Measurements from ENCODE around the gene TMEM114.

TMEM114 gene

DNA sequence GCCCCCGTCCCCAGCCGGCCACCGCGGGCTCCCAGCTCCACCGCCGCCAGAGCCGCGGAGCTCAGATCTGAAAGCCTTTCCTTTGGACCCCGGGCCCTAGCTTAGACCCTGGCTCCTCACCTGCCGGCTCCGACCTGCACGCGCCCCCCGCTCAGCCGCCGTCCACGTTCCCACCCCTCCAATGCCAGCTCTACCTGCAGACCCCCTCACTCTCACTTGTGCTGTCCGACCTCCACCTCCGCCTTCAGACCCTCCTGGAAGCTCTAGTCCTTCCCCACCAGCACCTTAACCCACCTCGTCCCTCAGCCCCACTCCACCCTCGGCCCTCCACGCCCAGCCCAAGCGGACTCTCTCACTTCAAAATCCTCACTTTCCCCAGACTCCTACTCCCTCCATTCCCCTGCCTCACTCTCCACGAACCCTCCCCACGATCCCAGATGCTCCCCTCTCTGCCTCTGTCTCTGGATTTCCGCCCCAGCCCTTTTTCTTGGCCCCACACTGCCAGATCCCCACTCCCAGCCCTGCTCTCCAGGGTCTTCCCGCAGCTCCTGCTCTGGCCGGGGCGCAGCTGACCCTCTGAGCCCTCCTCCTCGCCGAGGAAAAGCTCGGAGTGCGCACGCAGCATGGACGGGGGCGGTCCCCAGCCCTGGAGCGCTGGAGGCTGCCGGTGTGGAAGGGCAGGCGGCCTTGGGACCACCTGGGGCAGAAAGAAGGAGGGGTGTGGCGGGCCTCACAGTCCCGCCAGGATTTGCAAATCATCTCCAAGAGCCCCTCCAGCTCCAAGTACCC lies at the start of gene TMEM114:
Gene TMEM114, minus strand, starts transcription at position 612 of the 789 bp plus-strand sequence. CDS start 673 bp downstream, outside the sequence.
- TF ChIP-seq, protein P1, sequence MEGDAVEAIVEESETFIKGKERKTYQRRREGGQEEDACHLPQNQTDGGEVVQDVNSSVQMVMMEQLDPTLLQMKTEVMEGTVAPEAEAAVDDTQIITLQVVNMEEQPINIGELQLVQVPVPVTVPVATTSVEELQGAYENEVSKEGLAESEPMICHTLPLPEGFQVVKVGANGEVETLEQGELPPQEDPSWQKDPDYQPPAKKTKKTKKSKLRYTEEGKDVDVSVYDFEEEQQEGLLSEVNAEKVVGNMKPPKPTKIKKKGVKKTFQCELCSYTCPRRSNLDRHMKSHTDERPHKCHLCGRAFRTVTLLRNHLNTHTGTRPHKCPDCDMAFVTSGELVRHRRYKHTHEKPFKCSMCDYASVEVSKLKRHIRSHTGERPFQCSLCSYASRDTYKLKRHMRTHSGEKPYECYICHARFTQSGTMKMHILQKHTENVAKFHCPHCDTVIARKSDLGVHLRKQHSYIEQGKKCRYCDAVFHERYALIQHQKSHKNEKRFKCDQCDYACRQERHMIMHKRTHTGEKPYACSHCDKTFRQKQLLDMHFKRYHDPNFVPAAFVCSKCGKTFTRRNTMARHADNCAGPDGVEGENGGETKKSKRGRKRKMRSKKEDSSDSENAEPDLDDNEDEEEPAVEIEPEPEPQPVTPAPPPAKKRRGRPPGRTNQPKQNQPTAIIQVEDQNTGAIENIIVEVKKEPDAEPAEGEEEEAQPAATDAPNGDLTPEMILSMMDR (IDR thresholded peaks at IDR 0.05; ENCODE audit: control insufficient read depth, insufficient read depth, low read depth, low read length, missing control alignments), result no peak
- DNase-seq (ENCODE audit: low read depth), result no peak
- H3K4me3 ChIP-seq (ENCODE audit: control insufficient read depth, low read depth, low read length), result no peak within 1 kb of the TSS

DNA sequence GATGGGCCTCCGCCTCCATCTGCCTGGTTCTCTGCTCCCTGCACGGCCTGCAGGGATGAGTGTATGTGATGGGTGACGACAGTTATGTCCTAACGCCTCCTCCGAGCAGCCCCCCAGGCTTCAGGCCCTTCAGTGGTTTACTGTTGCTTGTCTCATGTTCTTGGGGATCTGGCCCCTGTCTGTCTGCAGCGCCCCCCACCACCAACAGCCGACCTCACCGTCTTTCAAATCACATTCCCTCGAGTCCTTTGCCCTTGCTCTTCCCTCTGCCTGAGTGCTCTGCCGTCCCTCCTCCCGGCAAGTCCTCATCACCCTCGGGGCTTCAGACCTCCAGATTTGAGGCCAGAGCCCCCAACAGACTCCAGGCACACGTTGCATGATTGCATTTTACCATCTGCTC lies 49.4 kb upstream of the TMEM114 start:
- DNase-seq (ENCODE audit: low read depth), result no peak
- H3K4me3 ChIP-seq (ENCODE audit: control insufficient read depth, low read depth, low read length), result no peak overlapping the region
- TF ChIP-seq, protein P1 (IDR thresholded peaks at IDR 0.05; ENCODE audit: control insufficient read depth, insufficient read depth, low read depth, low read length, missing control alignments), result no peak

DNA sequence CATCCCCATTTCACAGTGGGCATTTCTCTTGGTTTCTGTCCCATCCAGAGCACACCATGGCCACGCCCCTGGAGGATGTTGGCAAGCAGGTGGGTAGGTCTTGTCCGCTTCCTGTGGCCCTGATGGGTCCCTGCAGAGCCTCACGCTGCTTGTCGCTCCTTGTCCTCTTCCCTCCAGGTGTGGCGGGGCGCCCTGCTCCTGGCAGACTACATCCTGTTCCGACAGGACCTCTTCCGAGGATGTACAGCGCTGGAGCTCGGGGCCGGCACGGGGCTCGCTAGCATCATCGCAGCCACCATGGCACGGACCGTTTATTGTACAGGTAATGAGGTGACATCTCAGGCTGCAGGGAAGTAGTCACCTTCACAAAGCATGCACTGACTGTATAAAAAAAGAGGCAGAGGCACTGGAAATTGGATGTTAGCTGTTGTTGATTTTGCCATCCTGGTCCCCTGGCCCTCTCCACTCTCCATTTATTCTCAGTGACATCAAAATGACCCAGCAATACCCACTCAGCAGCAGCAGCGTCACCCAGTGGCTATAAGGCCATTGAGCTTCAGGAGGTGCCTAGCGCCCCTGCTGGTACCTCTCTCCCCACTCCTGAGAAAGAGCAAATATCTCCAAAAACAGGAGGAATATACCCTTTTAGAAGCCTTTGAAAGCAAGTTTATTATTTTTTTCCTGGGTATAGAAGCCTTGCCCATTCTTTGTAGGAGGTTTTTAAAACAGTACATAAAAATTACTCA lies 44.9 kb upstream of the TMEM114 start:
- no peak overlapping the region for H3K4me3 ChIP-seq (ENCODE audit: control insufficient read depth, low read depth, low read length)
- DNase-seq (ENCODE audit: low read depth), result no peak
- TF ChIP-seq, protein P1 (IDR thresholded peaks at IDR 0.05; ENCODE audit: control insufficient read depth, insufficient read depth, low read depth, low read length, missing control alignments), result peak; percentile 65

DNA sequence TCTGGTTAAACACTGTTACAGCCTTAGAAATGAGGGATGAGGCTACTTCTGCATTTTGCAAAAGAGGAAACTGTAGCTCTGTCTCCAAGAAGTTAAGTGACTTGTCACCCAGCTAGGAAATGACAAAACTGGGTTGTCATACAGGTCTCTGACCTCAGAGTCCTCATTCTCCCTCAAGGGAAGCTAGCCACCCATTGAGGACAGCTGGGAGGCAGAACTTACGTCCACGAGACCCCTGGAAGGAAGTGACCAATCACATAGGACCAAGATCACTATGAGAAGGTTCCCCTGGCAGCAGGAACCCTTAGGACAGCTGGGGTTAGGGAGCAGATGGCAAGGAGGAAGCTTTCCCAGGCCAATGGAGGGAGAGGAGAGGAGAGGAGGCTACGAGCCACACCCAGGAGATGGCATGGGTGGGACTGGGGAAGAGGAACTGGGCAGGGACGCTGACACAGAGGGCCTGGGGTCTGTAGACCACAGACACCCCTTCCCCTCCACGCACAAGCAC lies 42.4 kb upstream of the TMEM114 start:
- TF ChIP-seq, protein P1 (IDR thresholded peaks at IDR 0.05; ENCODE audit: control insufficient read depth, insufficient read depth, low read depth, low read length, missing control alignments), result no peak
- no peak for DNase-seq (ENCODE audit: low read depth)

DNA sequence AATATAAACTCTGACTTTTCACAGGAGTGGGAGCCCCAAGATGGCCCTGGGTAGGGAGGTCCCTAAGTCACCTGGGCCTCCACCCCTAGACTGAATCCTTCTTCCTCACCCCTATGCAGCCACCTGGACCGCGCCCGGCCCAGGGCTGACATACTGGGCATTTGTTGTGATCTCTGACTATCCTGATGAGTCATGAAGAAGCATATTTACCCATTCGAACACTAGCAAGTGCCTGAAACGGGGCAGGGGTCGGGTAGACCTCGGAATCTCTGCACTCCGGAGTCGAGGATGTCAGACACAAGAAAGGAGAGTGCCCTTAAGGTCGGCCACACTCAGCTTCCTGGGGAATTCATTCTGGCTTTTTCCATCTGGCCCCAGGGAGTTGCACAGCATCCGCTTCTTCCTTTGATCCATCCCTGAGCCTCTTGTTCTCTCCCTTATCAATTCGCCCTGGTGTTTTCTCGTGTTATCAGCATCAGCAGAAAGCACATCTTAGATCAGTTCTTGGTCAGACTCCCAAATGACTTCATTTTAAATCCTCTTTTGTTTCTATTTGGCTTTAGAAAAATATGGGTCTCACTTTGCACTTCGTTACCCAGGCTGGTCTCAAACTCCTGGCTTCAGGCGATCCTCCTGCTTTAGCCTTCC lies 41.6 kb upstream of the TMEM114 start:
- no peak overlapping the region for H3K4me3 ChIP-seq (ENCODE audit: control insufficient read depth, low read depth, low read length)
- TF ChIP-seq, protein P1 (IDR thresholded peaks at IDR 0.05; ENCODE audit: control insufficient read depth, insufficient read depth, low read depth, low read length, missing control alignments), result no peak
- no peak for DNase-seq (ENCODE audit: low read depth)

More for the DNA sequence above, 42.4 kb upstream of the TMEM114 start:
- no peak overlapping the region for H3K4me3 ChIP-seq (ENCODE audit: control insufficient read depth, low read depth, low read length)

DNA sequence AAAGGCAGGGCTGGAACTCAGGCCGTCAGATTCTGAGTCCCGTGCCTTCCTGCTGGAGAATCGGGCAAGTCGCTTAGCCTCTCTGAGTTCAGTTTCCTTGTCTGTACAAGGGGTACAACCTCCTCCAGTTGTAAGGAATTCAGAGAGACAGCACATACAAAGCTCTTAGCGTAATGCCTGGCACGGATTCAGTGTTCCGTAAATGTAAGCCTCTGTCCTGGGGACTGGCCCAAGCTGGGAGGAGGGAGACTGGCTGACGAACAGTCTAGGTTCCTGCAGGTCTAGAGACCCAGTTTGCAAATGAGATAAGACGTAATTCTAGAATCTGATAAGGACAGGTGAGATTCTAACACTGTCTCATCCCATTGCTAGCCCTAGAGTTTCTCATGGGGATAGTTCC lies 41.1 kb upstream of the TMEM114 start:
- no peak overlapping the region for H3K4me3 ChIP-seq (ENCODE audit: control insufficient read depth, low read depth, low read length)
- no peak for DNase-seq (ENCODE audit: low read depth)
- TF ChIP-seq, protein P1 (IDR thresholded peaks at IDR 0.05; ENCODE audit: control insufficient read depth, insufficient read depth, low read depth, low read length, missing control alignments), result no peak
